Measurements from ENCODE around the gene MFAP5.

Gene MFAP5, protein sequence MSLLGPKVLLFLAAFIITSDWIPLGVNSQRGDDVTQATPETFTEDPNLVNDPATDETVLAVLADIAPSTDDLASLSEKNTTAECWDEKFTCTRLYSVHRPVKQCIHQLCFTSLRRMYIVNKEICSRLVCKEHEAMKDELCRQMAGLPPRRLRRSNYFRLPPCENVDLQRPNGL

DNA sequence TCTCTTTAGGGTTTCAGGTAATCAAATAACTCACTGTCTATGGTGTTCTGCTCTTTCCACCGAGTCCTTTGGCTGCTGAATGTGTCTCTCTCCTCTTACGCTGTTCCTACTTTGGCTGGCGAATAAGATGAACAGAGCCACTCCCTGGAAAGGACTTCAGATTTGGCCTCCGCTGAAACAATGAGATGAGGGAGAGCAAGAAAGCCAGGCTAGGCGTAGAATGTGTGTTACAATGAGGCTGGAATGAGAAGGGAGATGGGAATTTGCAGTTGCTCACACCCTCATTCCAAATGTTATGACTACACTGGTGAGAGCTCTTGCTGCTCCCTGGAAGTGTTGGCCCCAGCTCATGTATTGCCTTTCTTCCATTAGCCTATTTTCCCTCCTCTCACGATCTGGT, at the start of gene MFAP5:
TSS of gene MFAP5 (minus strand) at position 234 of the 400 bp plus-strand sequence. CDS start 722 bp downstream, outside the sequence.
- no peak for DNase-seq

DNA sequence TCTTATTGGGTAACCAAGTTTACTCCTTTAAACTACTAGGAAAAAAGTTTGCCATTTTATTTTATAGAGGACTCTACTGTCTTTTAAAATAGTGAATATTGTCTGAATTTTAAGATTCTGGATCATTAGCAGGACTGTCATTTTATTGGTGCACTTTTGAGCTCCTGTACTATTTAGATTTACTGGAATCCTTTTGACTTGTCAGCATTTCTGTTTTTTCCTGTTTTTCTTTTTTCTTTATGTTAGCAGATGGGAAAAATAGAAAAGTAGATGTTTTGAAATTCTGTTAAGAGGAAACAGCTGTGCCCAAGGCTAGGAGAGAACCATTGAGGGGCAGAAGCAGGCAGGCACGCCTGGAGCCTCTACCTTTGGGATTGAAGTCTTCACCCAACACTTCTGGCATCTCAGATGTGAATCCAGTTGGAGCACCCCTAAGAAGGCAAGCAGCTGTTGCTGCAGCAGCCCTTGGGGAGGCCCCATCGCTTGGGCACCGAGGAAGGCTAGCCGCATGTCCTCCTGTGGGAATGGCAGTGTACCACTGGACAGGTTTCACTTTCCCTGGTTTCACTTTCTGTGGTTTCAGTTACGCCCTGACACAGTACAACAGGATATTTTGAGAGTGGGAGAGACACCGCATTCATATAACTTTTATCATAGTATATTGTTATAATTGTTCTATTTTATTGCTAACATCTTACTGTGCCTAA, 46.7 kb upstream of the MFAP5 start:
- no peak for DNase-seq

DNA sequence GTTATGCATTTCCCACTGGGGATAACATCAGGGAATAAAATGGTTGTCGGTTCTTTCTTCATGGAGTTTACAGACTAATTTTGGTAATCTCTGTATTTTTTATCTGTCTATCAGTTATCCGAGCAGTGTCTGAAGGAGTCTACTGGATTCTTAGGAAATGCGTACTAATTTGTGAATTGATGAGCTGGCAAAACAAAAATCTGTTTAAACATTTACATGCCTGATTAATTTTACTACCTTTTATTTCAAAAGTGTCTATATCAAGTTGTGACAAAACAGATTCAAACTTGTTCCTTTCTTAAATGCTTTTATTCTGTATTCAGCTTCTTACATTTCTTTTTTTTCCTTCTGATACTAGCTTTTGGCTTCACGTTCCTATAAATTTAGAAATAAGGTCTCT, 39.5 kb upstream of the MFAP5 start:
- no peak for DNase-seq

DNA sequence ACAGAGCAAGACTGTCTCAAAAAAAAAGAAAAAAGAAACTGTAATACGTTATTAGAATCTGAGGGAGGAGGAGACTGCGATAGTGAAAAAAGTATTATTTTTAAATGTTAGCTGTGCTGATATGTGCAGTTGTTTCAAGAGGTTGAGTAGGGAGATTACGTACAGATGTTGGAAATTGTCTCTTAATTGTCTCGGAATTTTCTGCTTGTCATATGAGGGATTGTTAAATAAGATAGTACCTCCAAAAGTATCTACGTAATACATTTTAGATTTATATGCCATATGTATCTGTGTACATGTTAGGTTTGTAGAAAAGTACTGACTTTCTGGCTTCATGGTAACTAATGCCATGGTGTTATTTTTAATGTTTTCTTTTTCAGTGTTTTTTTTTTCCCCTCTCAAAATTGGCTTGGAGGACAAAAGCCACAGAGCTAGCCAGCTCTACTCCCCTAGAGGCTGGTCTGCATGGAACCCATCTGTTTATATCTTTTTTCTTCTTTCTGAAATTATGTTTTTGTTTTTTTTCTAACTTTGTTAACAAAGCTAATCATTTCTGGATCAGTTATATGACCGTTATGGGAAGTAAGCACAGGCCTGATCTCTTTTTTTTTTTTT, 38.5 kb upstream of the MFAP5 start:
- DNase-seq = no peak

DNA sequence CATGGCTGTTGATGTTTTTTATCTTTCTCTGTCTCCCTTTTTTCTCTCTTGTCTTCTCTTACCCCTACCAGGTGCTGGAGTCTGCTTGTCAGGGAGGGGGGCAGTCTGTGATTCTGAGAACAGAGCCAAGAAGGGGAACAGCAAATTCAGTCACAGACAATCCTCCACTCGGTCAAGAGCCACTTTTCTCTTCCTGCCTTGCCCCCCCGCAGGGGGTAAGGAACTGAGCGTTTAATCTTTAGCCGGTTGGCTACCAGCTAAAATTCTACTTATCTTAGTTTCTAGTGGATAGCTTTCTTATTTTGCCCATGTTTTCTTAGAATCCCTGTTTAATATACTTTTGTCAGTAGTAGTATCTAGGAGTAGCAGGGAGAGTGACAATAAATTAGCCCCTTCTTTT, 37.1 kb upstream of the MFAP5 start:
- DNase-seq = no peak

DNA sequence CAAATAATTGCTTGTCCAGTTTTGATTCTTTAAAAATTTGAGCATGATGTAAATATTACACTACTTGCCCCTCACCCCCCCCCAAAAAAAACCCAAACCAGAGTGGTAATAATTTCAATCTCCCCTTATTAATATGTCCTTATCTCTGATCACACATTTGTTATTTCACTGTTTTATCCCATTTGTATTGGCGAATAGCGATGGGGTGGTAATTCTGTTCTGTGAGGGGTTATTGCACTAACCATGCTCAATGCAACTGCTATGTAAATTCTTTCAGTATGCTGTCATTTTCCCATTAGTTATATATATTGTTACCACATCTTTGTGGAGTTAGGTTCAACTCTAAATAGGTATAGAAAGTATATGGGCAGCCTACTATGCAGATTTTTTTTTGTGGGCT, 36.3 kb upstream of the MFAP5 start:
- no peak for DNase-seq

DNA sequence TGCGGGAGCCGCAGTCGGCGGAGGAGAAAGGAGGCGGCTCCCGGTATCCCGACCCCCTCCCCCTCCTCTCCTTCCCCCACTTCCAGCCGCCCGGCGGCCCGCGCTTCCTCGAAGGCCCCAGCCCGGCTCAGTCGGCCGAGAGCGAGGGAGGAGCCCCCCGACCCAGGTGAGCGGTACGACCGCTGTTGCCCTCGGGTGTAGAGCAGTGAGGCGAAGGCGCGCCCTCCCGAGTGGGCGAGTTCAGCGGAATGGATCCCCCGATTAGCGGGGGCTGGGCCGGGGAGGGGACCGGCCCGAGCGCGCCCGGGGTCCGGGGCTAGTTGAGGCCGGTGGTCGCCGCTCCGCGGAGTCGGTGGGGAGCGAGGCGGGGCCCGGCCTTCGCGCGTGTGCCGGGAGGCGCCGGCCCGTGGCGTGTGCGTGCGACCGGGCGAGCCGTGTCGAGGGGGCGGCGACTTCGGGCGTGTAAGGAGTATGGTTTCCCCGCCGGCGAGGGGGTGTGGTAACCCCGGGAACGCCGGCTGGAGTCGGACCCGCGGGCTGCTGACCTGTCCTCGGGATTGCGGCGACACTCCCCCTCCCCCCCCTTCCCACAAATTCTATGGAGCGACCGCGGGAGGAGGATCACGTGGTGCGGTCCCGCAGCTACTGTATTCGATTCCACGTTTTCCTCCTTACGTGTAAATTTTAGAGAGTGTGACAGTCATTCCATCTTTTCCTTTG, 35.7 kb upstream of the MFAP5 start:
- DNase-seq = peak in 3 of 4 experiments; percentile 10 to 43 (median 38)

DNA sequence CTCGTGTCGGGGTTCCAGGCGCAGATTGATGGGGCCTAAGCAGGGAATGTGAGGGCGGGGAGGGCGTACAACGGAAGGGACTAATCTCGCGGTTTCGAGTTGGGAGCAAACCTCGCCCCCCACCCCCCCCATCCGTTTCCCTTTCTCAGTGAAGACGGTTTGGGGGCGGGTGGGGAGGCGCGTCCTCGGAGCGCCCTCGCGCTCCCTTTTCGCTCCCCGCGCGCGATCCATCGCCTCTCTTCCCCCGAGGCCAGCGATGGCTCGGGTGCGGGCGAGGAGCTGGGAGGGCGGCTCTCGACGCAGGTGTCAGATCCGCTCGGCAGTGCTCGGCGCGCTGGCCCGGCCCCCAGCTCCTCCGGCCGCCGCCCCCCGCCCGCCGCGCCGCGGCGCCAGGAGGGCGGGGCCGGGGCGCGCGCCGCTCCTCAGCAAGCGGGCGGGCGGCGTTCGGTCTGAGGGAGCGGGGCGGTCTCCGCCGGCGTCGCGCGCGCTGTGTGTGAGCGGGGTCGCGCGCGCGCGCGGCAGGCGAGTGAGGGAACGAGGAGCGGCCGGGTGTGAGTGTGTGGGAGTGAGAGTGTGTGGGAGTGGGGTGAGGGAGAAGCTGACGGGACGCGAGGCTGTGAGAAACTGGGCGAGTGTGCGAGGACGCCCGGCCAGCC, 35.0 kb upstream of the MFAP5 start, which contains the start of gene RIMKLB:
TSS of gene RIMKLB (plus strand) at position 516 of the 656 bp plus-strand sequence. CDS start 15,876 bp downstream, outside the sequence.
- peak; percentile 38 to 71 (median 48) for DNase-seq

DNA sequence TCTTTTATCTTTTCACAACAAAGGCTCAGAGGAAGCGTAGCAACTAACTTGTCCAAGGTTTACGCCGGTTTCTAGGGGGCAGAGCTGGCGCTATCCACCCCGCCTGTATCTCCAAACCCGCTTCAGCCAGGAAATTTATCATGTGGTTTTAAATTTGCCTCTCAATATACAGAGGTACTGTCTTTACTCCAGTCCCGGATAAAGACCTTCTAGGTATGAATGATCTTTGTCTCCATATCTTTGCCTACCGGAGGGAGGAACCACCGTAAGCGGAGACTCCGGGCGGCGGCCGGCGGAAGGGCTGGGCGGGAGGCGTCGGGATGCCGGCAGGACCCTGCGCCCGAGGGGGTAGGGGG, 34.5 kb upstream of the MFAP5 start:
- DNase-seq = no peak

DNA sequence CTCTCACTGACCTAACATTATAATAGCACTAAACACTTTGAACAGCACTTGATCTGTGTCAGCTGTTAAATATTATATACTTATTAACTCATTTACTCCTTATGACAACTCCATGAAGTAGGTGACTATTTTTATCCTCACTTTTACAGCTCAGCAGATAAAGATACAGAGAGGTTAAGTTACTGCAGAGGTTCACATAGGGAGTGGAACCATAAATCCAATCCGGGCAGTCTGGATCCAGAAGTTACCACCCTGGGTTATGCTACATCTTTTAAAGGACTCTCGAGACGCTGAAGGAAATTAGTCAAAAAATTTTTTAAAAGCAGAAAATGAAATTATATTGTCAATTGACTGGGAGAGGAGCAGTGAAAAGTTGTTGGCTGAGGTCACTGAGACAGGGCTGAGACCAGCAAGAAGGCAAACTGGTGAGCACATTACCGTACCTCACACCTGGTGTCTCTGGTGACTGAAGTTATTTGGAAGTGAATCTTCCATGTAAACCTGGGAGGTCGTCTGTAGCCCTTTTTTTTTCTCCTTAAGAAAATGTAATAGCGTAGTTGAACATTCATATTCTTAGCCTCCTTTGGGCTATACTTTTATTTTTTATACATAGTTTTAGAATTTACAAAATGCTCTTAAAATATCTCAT, 33.9 kb upstream of the MFAP5 start:
- DNase-seq = no peak

DNA sequence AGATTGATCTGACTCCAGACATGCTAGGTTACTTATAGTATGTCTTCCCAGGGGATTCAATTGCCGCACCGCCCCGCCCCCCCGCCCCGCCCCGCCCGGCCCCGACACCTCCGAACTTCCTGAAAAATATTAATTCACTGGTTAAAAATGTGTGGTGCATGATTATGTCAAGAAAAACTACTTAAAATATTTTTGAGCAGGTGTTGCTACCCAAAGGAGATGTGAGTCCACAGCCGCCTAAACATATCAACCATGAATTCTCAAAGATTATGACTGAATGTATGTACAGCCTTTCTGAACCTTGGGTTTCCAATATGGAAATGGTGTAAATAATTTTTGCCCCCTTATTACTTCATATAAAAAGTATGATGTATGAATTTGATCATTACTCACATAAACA, 32.5 kb upstream of the MFAP5 start:
- DNase-seq = no peak

DNA sequence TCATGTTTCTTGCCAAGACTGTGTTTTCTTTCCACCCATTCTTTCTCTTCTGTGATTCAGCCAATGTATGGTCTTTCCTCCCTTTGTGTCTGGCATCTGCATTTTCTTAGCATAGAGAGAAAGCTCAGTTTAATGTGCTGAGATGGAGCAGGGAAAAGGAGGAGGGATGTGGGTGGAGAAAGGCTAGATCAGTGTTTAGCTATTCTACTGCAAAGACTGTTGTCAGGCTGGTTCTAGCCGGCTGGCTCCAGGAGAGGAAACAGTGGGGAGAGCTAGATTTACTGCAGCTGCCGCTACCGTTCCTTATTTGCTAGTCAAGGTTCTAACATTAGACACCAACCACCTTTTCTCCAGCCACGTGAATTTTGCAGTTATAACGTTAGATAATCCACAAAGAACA, 29.9 kb upstream of the MFAP5 start:
- DNase-seq = peak in 1 of 4 experiments; percentile 5

DNA sequence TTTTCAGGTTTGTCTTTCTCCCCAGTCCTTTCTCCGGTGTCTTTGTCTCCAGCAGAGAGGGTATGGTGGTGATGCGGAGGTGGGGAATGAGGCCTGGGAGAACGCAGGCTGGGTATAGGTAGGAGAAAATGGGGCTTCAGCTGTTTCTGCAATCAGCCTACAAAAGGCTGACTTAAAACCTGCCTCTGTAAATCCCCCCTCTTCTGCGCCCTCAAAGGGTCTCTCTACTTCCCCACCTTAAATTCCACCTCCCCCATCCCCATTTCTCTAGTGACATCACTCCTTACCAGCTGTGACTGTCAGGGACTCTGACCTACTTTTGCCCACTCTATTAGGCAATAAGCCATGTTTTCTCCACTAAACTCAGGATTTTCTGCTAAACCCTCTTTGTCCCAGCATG, 27.1 kb upstream of the MFAP5 start:
- DNase-seq = no peak

DNA sequence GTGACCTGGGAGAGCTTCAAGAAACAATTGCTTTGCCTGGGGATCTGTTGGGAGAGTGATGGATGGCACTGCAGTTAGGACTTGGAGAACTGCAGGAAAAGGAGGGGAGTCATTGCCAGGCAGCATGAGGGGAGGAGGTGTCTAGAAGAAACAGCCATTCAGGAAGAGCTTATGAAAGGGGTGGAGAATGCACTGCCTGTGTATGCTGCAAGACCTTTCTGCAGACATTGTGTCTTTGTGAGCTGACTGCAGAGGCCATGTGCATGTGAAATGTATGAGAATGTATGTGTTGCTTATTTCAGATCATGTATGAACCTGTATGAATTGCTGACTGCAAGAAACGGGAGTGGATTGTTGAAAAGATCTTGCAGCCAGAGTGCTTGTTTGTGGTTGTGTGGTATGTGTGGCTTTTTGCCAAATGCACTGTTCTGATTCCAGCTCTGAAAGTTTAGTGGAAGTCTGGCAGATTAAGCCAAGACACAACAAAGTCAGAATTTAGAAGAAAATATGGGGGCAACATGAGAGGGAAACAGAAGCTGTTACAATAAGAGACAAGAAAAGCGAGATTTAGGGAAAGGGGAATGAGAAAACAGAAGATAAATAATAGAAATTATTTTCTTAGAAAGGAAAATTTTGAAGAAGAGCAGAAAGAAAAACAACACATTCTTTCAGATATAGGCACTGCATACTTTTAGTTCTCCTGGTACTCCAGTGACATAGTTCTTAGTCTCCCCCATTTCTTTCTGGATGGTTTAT, 25.4 kb upstream of the MFAP5 start:
- no peak for DNase-seq

DNA sequence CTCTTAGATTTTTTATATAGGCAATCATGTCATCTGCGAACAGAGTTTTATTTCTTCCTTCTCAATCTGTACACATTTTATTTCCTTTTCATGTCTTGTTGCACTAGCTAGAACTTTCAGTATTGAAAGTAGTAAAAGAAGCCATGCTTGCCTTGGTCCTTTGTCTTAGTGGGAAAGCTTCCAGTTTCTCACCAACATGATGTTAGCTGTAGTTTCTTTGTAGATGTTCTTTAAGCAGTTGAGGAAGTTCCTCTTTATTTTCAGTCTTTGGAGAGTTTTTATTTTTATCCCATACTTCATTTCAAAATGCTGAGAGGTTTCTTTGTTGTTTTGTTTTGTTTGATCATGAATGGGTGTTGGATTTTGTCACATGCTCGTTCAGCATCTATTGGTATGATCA, 22.4 kb upstream of the MFAP5 start:
- no peak for DNase-seq

DNA sequence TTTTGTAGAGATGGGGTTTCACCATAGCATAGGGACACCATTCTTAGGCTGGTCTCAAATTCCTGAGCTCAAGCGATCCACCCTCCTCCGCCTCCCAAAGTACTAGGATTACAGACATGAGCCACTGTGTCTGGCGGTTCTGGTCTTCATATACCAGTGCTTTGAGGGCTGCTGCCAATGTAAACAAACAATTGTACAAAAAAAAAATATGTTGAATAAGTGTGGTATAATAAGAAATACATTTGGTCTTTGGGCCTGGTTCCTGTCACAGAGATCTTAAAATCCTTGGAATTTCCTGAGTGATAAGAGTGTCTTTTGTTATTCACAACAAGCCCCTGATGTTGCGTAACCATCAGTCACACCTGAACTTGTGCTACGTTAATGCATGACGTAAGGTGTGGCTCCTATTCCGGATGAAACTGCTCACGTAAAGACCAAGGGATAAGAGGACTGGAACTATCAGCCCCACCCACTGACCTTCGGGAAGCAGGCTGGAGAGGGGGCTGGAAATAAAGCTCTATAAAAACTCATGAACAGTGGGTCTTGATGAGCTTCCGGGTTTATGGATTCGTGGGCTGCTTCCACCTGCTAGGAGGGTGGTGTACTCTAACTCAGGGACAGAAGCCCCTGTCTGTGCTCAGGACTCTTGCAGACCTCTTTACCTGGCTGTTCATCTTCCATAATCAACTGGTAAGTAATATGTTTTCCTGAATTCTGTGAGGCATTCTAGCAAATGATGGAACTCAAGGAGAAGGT, 18.7 kb upstream of the MFAP5 start:
- no peak for DNase-seq

DNA sequence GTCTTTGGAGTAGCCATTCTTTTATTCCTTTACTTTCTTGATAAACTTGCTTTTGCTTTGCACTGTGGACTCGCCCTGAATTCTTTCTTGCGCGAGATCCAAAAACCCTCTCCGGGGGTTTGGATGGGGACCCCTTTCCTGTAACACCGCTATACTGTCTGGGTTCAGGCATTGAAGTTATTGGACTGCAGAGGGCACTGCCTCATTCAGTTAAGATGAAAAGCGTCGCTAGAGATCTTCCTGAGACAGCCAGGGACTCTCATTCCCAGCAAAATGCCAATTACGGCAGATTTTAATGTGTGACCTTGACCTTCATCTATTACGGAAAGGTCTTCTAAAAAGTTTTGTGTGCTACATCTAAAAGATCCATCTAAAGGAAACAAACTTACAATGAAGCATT, 17.9 kb upstream of the MFAP5 start:
- DNase-seq = no peak

DNA sequence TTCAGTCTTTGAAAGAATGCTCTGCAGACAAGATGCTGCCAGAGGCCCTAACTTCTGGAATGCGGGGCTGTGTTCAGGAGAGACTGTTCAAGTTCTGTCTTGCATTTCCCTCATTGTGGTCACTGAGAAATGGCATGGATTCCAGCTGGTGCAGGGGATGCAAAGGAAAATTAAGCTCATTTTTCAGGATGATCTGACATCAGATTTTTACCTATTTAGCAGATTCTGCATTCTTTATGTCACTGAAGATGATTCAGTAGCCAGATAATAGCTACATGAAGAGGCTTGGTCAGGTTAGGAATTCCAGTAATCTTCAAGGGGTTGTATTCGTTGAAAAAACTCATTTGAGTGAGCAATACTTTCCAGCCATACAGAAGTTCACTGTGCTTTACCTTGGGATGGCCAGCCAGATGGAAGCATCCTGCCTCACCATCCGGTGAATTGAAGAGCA, 16.1 kb upstream of the MFAP5 start:
- DNase-seq = no peak

DNA sequence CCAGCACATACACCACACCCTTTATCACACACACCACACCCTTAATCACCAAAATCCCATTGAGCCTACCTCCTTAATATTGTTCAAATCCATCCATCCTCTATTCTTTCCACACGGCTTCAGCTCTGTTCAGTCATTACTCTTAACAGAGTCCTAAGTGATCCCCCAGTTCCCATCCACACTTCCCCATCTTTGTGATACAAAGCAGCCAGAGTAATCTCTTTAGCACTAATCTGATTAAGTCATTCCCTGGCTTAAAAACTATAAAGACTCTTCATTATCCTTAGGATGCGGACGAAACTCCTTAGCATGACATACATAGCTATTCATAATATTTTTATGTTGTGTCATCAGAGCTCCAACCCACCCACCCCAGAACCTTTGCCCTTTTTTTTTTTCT, 14.7 kb upstream of the MFAP5 start:
- no peak for DNase-seq

DNA sequence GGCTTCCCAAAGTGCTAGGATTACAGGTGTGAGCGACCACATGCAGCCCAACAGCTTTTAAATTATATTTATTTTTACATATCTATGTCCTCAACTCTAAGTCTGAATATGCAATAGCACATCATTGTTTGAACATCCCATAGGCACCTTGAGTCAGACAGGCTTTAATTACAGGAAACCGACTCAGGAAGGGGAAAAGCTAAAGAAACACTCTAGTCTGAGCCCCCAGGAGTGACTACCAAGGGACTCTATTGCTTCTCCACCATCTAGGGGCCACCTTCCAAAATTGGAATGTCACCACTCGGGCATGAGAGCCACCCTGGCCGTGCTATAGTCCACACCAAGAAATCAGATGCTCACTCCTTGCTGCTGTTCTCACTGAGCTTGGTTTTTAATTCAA, 14.0 kb upstream of the MFAP5 start:
- no peak for DNase-seq

DNA sequence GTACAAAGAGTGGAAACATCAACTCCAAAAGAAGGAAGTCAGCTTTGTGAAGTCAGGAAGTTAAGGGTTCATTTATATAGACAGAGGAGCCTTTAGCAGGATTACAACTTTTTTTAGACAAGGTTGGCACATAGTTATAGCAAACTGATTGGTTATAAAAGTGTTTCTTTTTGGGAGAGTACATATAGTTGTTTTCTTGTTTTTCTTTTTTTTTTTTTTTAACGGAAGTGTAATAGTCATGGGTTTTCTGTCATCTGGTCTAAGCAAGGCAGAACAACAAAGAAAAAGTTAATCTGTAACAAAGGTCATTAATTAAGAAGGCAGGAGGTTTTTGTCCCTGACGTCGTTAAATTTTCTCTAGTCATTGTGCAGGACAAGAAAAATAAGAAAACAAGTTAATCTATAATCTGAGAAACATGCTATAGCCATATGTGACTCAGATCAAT, 13.0 kb upstream of the MFAP5 start:
- DNase-seq = no peak
